Neutrophil (primary cell): ENCODE data around the gene CRMP1.

Experiments used
- H3K27ac ChIP-seq: fragments of 200-600 bp; sonication (generic); 2 replicates; pipeline ENCODE4 v1.5.1; 2016; ENCODE audit warnings: mild to moderate bottlenecking, moderate library complexity
- H3K27me3 ChIP-seq: fragments of 200-600 bp; sonication (generic); 2 replicates; pipeline ENCODE4 v1.6.0; 2016; ENCODE audit warnings: mild to moderate bottlenecking
- H3K36me3 ChIP-seq: fragments of 200-600 bp; sonication (generic); 2 replicates; pipeline ENCODE4 v1.5.1; 2017
- H3K4me1 ChIP-seq, 2 experiments: fragments of 200-600 bp in 1 of 2; sonication (generic) in 1 of 2; 1 replicate in 1 of 2; 2 replicates in 1 of 2; pipeline versions ENCODE4 v1.5.1 to v1.6.1; 2013 to 2016; ENCODE audit warnings: low read depth in 1 of 2, low read length in 1 of 2, mild to moderate bottlenecking in 1 of 2, moderate library complexity in 1 of 2; ENCODE audit not compliant: control insufficient read depth in 1 of 2, insufficient read depth in 1 of 2
- H3K4me3 ChIP-seq, 2 experiments: fragments of 200-600 bp in 1 of 2; sonication (generic) in 1 of 2; 1 replicate in 1 of 2; 2 replicates in 1 of 2; pipeline ENCODE4 v1.5.1; 2013 to 2016; ENCODE audit warnings: low read depth in 1 of 2, low read length in 1 of 2, mild to moderate bottlenecking in 1 of 2, moderate library complexity in 1 of 2
- H3K9me3 ChIP-seq: fragments of 200-600 bp; sonication (generic); 2 replicates; pipeline ENCODE4 v1.5.1; 2016
- CTCF ChIP-seq: fragments of 200-600 bp; sonication (generic); IDR thresholded peaks from 2 replicates; pipeline ENCODE4 v1.5.1; 2016; ENCODE audit warnings: antibody characterized with exemption

The CRMP1 gene

GRCh38 chr4:5928274-5928673 lies 35.4 kb upstream of the CRMP1 start:
- Histone ChIP-seq H3K9me3 (no peaks in the 10 kb centered on the region), H3K27me3 (peaks cover 14% of the 10 kb centered on the region), H3K4me1 (no peaks in the 10 kb centered on the region), H3K4me3 (no peak overlapping the region), H3K36me3 (no peaks in the 10 kb centered on the region), H3K27ac (no peak overlapping the region)
- no peak for TF ChIP-seq CTCF

- H3K27me3 ChIP-seq = peaks cover 14% of the 10 kb centered on the region
- no peaks in the 10 kb centered on the region for H3K36me3 ChIP-seq
- TF ChIP-seq CTCF = no peak
- no peak overlapping the region for H3K27ac ChIP-seq
- no peaks in the 10 kb centered on the region for H3K4me1 ChIP-seq
- no peak overlapping the region for H3K4me3 ChIP-seq
- no peaks in the 10 kb centered on the region for H3K9me3 ChIP-seq
These were observed 34.9 kb upstream of the CRMP1 start for GRCh38 chr4:5927747-5928146.

- no peaks in the 10 kb centered on the region for H3K36me3 ChIP-seq
These were observed 34.2 kb upstream of the CRMP1 start for GRCh38 chr4:5927116-5927515.

GRCh38 chr4:5926598-5926997 lies 33.7 kb upstream of the CRMP1 start:
- Histone ChIP-seq H3K4me1 (no peaks in the 10 kb centered on the region), H3K9me3 (no peaks in the 10 kb centered on the region), H3K36me3 (no peaks in the 10 kb centered on the region), H3K27ac (no peak overlapping the region), H3K4me3 (no peak overlapping the region), H3K27me3 (peaks cover 10% of the 10 kb centered on the region)
- TF ChIP-seq CTCF = no peak

More at GRCh38 chr4:5927116-5927515, 34.2 kb upstream of the CRMP1 start:
- H3K27ac ChIP-seq = no peak overlapping the region
- no peaks in the 10 kb centered on the region for H3K9me3 ChIP-seq
- peaks cover 10% of the 10 kb centered on the region for H3K27me3 ChIP-seq
- no peaks in the 10 kb centered on the region for H3K4me1 ChIP-seq
- TF ChIP-seq CTCF = no peak
- no peak overlapping the region for H3K4me3 ChIP-seq

GRCh38 chr4:5925419-5926200 lies 32.7 kb upstream of the CRMP1 start:
- H3K4me1 ChIP-seq = no peaks in the 10 kb centered on the region
- no peak for TF ChIP-seq CTCF
- H3K27ac ChIP-seq = no peak overlapping the region
- H3K27me3 ChIP-seq = peaks cover 6% of the 10 kb centered on the region
- no peak overlapping the region for H3K4me3 ChIP-seq
- no peaks in the 10 kb centered on the region for H3K9me3 ChIP-seq
- H3K36me3 ChIP-seq = no peaks in the 10 kb centered on the region
